ENCODE results near the gene PPP1R12C.

The PPP1R12C gene

GRCh38 chr19:55044286-55044685 lies 73.2 kb downstream of the PPP1R12C start:
- DNase-seq (ENCODE audit: low read depth), result no peak

DNA sequence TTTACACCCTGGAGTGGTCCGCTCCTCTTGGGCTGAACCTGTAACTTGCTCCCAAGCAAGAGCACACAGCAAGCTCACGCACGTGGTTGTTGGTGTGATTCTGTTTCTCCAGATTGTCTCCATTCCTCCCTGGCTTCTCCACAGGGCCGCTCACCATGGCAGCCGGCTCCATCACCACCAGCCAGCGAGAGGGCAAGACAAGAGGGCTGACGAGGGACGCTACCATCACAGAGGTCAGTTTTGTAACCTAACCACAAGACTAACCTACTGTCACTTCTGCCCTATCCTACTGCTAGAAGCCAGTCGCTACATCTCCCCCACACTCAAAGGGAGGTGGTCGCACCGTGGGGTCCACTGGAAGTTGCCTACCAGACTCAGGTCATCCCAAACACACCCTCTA lies 74.7 kb downstream of the PPP1R12C start:
- no peak for DNase-seq (ENCODE audit: low read depth)

DNA sequence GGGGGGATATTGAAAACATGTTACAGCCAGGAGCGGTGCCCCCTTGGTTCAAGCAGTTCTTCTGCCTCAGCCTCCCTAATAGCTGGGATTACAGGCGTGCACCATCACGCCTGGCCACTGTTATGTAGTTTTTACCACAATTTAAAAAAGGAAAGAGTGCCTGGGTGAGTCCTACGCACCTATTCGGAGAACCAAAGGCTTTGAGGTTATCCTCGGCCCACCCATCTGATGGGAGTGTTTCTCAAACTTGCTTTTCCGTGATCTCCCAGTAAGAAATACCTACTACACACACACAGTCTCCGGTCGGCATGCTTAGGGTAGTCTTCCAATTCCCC lies 75.1 kb downstream of the PPP1R12C start:
- DNase-seq (ENCODE audit: low read depth), result no peak

DNA sequence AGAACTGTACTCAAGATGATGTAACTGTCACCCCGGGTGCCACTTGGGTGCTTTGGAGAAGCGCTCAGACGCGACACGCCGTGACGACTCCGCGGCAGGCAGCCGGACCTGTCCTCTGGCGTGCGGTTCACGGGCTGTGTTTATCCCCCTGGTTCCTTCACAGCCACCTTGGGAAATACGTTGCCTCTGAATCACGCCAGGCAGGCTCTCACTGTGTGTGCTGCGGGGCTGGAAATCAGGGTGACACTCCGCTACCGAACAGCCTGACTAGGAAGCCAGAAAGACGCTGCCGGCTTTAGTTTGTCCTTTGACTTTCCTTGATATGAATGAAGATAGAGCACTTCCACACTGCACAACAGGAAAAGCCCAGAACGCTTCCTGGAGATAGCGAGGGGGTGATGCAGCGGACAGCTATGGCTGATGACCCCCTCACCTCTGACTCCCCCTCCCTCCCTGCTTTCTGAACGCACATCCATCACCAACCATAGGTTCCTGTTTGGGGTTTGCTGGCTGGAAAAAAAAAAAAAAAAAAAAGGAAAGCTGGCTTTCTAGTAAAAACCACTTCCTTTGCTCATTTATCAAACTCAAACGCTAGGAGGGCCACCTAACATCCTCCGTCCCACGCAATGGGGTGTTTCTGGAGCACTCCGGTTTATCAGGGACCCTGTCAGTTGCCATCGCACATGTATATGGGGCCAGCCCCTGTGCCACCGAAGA lies 75.7 kb downstream of the PPP1R12C start:
- no peak for DNase-seq (ENCODE audit: low read depth)

DNA sequence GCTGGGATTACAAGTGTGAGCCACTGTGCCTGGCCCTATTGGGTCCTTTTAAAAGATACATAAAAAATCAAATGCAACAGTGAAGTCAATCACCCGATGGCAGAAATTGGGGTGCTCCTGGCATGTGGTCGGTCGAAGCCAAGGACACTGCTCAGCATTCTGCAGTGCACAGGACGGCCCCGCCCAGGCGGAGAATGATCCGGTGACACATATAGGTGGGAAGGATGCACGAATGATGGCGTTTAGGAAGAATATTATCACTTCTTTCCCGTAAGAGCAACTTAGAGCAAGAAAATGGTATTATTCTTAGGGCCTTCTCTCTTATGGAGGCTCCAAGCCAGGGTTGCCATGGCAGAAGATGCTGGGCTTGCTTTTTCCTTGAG lies 76.2 kb downstream of the PPP1R12C start:
- DNase-seq (ENCODE audit: low read depth), result no peak
